Esophagus muscularis mucosa (tissue), 4 donors: ENCODE results near the gene AFAP1L2. TPM values are rescaled to one million over a fixed set of nuclear protein-coding genes. Genes with fewer than 3 reads are reported as not detected.
A peak's percentile ranks its signal among the peaks of the same experiment; 100 is the strongest.

Experiments used
- DNase-seq: peaks from one replicate; pipeline ENCODE4 v3.0.0-alpha.2; 2017; ENCODE audit errors: extremely low spot score
- H3K27ac ChIP-seq, 4 donors: fragments of 200-600 bp; sonication (generic); replicated peaks in 1 of 4; 1 replicate in 3 of 4; 2 replicates in 1 of 4; pipeline ENCODE4 v1.5.1; 2016 to 2019; ENCODE audit warnings: mild to moderate bottlenecking in 1 of 4
- H3K27me3 ChIP-seq, 4 donors: fragments of 200-600 bp; sonication (generic); one replicate each; pipeline versions ENCODE4 v1.5.1 to v1.6.0; 2016 to 2019
- H3K36me3 ChIP-seq, 4 donors: fragments of 200-600 bp; sonication (generic); one replicate each; pipeline ENCODE4 v1.5.1; 2016 to 2019
- H3K4me1 ChIP-seq, 4 donors: fragments of 200-600 bp; sonication (generic); one replicate each; pipeline ENCODE4 v1.5.1; 2016 to 2019
- H3K4me3 ChIP-seq, 4 donors: fragments of 200-600 bp; sonication (generic); 1 replicate in 2 of 4; 2 replicates in 2 of 4; pipeline ENCODE4 v1.5.1; 2016 to 2019; ENCODE audit warnings: mild to moderate bottlenecking in 4 of 4, moderate library complexity in 1 of 4
- H3K9me3 ChIP-seq, 4 donors: fragments of 200-600 bp; sonication (generic); 1 replicate in 3 of 4; 2 replicates in 1 of 4; pipeline ENCODE4 v1.5.1; 2016 to 2019
- EP300 ChIP-seq: sonication (generic); formaldehyde crosslinking; IDR thresholded peaks from one replicate; pipeline ENCODE4 v1.6.1; 2017; ENCODE audit warnings: antibody characterized with exemption
- POLR2A ChIP-seq: fragments of 450-650 bp; IDR thresholded peaks from one replicate; pipeline ENCODE4 v1.6.1; 2017; ENCODE audit warnings: antibody characterized with exemption, moderate library complexity, mild to moderate bottlenecking, low read depth
- POLR2AphosphoS5 ChIP-seq, 2 donors: sonication (generic); formaldehyde crosslinking; IDR thresholded peaks; one replicate each; pipeline ENCODE4 v1.6.1; 2017; ENCODE audit warnings: antibody characterized with exemption in 2 of 2
- WGBS: methylation state at CpG from one replicate; pipeline ENCODE4 v1.1.5; 2018; 5-methylcytosine and 5-hydroxymethylcytosine counted together
- intact Hi-C: fragments of 100-400 bp; cut with DNase I; formaldehyde crosslinking; loops from one replicate; pipeline ENCODE4 v1.15.1; 2023
- total RNA-seq, 4 donors: library from RNA; depleted of rRNA; stranded (reverse); fragments of >200 nt; gene quantifications; one replicate each; pipeline versions ENCODE4 v1.1.0 to v1.2.1, GENCODE V29; 2016
- TF ChIP-seq, protein P1 (sequence below), 3 experiments: fragments of 200-600 bp in 2 of 3; fragments of 450-650 bp in 1 of 3; sonication (generic) in 2 of 3; IDR thresholded peaks; one replicate each; pipeline ENCODE4 v1.5.1; 2017 to 2019; ENCODE audit warnings: antibody characterized with exemption in 3 of 3, mild to moderate bottlenecking in 2 of 3, moderate library complexity in 1 of 3

Gene AFAP1L2
- total RNA-seq, 4 donors from 2014 or later: 18.5 to 23.2 (median 19.9) TPM

DNA sequence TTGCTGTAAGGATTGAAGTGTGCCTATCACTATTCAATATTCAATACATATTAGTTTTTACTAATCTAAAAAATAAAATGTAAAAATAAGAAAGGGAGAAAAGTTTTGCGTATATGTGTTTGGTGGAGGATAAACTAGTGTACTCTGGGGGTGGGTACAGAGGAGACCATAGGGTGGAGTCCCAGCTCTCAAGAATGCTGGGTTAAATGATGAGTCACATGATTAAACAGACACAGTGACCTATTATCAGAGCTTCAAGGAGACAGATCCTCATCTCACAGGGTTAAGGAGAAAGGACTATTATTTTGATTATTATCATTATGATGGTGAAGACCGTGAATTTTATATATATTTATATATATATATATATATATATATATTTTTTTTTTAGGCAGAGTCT is 77.5 kb downstream of the AFAP1L2 start:
- TF ChIP-seq EP300 (no peak), POLR2A (no peak), POLR2AphosphoS5 (IDR thresholded peaks at IDR 0.05) (no peak)
- TF ChIP-seq, protein P1, sequence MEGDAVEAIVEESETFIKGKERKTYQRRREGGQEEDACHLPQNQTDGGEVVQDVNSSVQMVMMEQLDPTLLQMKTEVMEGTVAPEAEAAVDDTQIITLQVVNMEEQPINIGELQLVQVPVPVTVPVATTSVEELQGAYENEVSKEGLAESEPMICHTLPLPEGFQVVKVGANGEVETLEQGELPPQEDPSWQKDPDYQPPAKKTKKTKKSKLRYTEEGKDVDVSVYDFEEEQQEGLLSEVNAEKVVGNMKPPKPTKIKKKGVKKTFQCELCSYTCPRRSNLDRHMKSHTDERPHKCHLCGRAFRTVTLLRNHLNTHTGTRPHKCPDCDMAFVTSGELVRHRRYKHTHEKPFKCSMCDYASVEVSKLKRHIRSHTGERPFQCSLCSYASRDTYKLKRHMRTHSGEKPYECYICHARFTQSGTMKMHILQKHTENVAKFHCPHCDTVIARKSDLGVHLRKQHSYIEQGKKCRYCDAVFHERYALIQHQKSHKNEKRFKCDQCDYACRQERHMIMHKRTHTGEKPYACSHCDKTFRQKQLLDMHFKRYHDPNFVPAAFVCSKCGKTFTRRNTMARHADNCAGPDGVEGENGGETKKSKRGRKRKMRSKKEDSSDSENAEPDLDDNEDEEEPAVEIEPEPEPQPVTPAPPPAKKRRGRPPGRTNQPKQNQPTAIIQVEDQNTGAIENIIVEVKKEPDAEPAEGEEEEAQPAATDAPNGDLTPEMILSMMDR (IDR thresholded peaks at IDR 0.05): no peak
- 86% methylated on average over 2 of the region's 2 CpGs for WGBS

DNA sequence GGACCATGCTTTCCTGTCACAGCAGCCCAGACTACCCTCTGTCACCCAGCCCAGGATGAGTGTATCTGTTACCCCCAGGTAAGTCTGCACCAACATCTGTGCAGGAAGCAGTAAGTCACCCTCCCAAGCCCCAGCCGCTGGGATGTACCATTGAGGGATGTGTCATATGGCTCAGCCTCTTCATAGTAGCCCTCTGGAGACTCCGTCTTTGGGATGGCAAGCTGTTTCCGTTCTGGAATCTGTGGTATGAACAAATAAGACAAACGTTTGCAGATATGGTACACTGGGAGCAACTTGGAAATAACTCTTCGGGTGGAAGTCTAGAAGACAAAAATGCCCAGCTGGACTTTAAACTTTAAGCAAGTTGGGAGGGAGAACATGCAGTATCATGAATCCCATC is 81.3 kb downstream of the AFAP1L2 start:
- peaks cover 1 to 9% (median 9%) of the 10 kb centered on the region in 4 donors for H3K4me1 ChIP-seq
- H3K36me3 ChIP-seq: peaks cover 0 to 21% (median 0%) of the 10 kb centered on the region in 4 donors
- no peaks in the 10 kb centered on the region for H3K27me3 ChIP-seq
- no peak for DNase-seq
- TF ChIP-seq POLR2AphosphoS5 (IDR thresholded peaks at IDR 0.05): no peak
- TF ChIP-seq EP300: no peak
- TF ChIP-seq, protein P1 (IDR thresholded peaks at IDR 0.05): no peak
- TF ChIP-seq POLR2A: no peak
- no peak overlapping the region for H3K4me3 ChIP-seq
- no peak overlapping the region for H3K27ac ChIP-seq
- no peaks in the 10 kb centered on the region for H3K9me3 ChIP-seq
- intact Hi-C loops: no loop called here
- WGBS: 65% methylated on average over 4 of the region's 5 CpGs

More for the DNA sequence above, 77.5 kb downstream of the AFAP1L2 start:
- no peak for DNase-seq
- intact Hi-C loops: no loop called here
- no peak overlapping the region for H3K27ac ChIP-seq
- no peak overlapping the region for H3K4me3 ChIP-seq
- no peaks in the 10 kb centered on the region for H3K27me3 ChIP-seq
- H3K4me1 ChIP-seq: peaks cover 15 to 31% (median 20%) of the 10 kb centered on the region in 4 donors
- peaks cover 0 to 25% (median 0%) of the 10 kb centered on the region in 4 donors for H3K36me3 ChIP-seq
- no peaks in the 10 kb centered on the region for H3K9me3 ChIP-seq

DNA sequence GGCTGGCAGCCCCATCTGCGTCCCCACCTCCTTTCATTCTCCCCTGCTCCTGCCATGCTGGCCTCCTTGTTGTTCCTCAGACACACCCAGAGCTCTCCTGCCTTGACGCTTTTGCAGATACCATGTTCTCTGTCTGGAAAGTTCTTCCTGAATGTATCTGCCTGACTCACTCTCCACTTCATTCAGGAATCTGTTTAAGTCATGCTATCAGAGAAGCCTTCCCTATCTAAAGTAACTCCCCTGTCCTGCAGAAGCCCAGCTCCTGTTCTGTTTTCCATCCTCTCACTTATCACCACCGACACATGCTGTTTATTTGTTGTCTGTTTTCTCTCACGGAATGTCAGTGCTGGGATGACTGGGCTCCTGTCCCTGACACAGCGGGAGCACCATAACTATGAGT is 82.0 kb downstream of the AFAP1L2 start:
- Histone ChIP-seq H3K4me1 (peaks cover 0 to 9% (median 5%) of the 10 kb centered on the region in 4 donors), H3K4me3 (no peak overlapping the region), H3K27me3 (no peaks in the 10 kb centered on the region), H3K9me3 (no peaks in the 10 kb centered on the region), H3K36me3 (peaks cover 0 to 20% (median 0%) of the 10 kb centered on the region in 4 donors), H3K27ac (no peak overlapping the region)
- WGBS: 92% methylated on average over 5 of the region's 5 CpGs
- no peak for DNase-seq
- intact Hi-C loops: no loop called here
- TF ChIP-seq POLR2A (no peak), POLR2AphosphoS5 (IDR thresholded peaks at IDR 0.05) (no peak), EP300 (no peak)
- TF ChIP-seq, protein P1 (IDR thresholded peaks at IDR 0.05): no peak

DNA sequence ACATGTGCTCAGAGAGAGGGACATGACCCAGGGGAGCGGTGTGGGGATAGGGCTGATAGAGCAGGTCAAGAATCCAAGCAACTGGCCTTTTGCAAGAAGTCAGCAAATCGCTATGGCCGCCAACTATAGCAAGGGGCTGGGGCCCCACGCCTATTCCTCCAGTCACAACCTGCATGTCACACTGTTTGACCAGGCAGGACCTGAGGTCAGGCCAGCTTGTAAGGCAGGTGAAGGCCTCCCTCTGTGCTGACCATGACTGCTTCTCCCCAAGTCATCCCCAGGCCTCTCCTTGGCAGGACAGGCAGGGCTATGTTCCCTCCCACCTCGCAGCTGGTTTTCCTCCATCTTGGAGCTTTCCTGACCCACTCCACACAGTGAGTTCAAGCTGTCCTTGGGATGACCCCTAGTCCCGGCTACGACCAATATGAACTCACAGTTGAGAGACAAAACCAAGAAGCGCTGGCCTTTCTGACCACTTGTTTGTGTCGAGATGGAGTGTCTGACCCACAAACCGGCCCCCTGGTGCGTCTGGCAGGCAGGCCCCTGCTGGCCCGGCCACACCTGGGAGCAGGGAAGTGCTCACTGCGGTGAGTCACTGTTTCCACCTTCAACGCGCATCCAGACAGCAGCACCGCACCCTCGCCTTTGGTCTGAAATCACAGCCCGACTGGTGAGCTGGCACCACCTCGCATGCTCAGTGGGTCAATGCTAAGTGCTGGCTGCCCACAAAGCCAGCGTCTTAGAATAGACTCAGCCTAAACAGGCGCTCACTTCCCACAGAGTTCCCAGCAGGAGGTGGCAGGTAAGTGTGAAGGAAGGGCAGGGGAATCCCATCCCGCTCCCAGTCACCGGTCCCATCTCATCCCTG is 83.8 kb downstream of the AFAP1L2 start:
- no peaks in the 10 kb centered on the region for H3K27me3 ChIP-seq
- peak overlapping the region in 1 of 4 donors; percentile 16 for H3K27ac ChIP-seq
- no peaks in the 10 kb centered on the region for H3K9me3 ChIP-seq
- no peak overlapping the region for H3K4me3 ChIP-seq
- TF ChIP-seq POLR2A: no peak
- TF ChIP-seq EP300: no peak
- TF ChIP-seq, protein P1 (IDR thresholded peaks at IDR 0.05): no peak
- TF ChIP-seq POLR2AphosphoS5 (IDR thresholded peaks at IDR 0.05): no peak
- DNase-seq: no peak
- intact Hi-C loops: no loop called here
- WGBS: 72% methylated on average over 21 of the region's 23 CpGs
- peaks cover 0 to 20% (median under 1%) of the 10 kb centered on the region in 4 donors for H3K36me3 ChIP-seq
- H3K4me1 ChIP-seq: peaks cover 0 to 9% (median 5%) of the 10 kb centered on the region in 4 donors
